H1 (cell line): ENCODE data around the gene NPR1. TPM values are rescaled to one million over a fixed set of nuclear protein-coding genes. Genes with fewer than 3 reads are reported as not detected.

ENCODE experiments used
- CTCF ChIA-PET: fragments of 300-600 bp; sonication (Branson Sonifier 250); formaldehyde crosslinking; loops from one replicate; lab custom pipeline; 2021; ENCODE audit not compliant: partially characterized antibody; lab: Charles Lee
- POLR2A ChIA-PET: fragments of 300-600 bp; sonication (Branson Sonifier 250); formaldehyde crosslinking; loops from one replicate; lab custom pipeline; 2021; ENCODE audit warnings: inconsistent platforms; ENCODE audit not compliant: partially characterized antibody; lab: Charles Lee
- DNase-seq, 2 experiments: peaks; one replicate each; pipeline versions ENCODE4 v3.0.0 to v3.0.0-alpha.2; 2010 to 2022; ENCODE audit warnings: low spot score in 2 of 2, low read depth in 1 of 2, mixed read lengths in 1 of 2
- FAIRE-seq: peaks from 2 replicates; lab custom pipeline; 2011; peaks lifted over from hg19 to GRCh38; lab: Jason Lieb, UNC
- H2AFZ ChIP-seq: 2 replicates; pipeline ENCODE4 v1.8.1; 2012; ENCODE audit warnings: low read length, inconsistent platforms
- H2AK5ac ChIP-seq: 2 replicates; pipeline ENCODE4 v1.6.1; 2013; ENCODE audit warnings: low read depth, low read length
- H2BK120ac ChIP-seq: replicated peaks from 2 replicates; pipeline ENCODE3; 2013; ENCODE audit warnings: low read depth, low read length, inconsistent platforms
- H2BK12ac ChIP-seq: 2 replicates; pipeline ENCODE4 v1.6.1; 2013; ENCODE audit warnings: low read depth, low read length
- H2BK15ac ChIP-seq: 2 replicates; pipeline ENCODE4 v1.6.1; 2013; ENCODE audit warnings: low read length
- H2BK20ac ChIP-seq: 2 replicates; pipeline ENCODE4 v1.6.1; 2013; ENCODE audit warnings: low read length
- H2BK5ac ChIP-seq: 2 replicates; pipeline ENCODE4 v1.6.1; 2013; ENCODE audit warnings: low read depth, low read length
- H3K14ac ChIP-seq: 2 replicates; pipeline ENCODE4 v1.6.1; 2013; ENCODE audit warnings: inconsistent platforms; ENCODE audit not compliant: insufficient read length
- H3K18ac ChIP-seq: 2 replicates; pipeline ENCODE4 v1.6.1; 2013; ENCODE audit warnings: low read length; ENCODE audit errors: extremely low read depth
- H3K23ac ChIP-seq: 2 replicates; pipeline ENCODE4 v1.6.1; 2013; ENCODE audit warnings: inconsistent platforms; ENCODE audit not compliant: insufficient read length
- H3K23me2 ChIP-seq: 2 replicates; pipeline ENCODE4 v1.6.1; 2013; ENCODE audit warnings: low read depth, low read length
- H3K27ac ChIP-seq: 2 replicates; pipeline ENCODE4 v1.6.1; 2011; ENCODE audit warnings: low read depth, low read length, inconsistent platforms
- H3K27me3 ChIP-seq, 4 experiments: replicated peaks in 1 of 4; 1 replicate in 1 of 4; 2 replicates in 3 of 4; pipeline versions ENCODE4 v1.6.1 to v1.8.1; 2011 to 2013; ENCODE audit warnings: low read length in 3 of 4, mild to moderate bottlenecking in 3 of 4, inconsistent platforms in 2 of 4, mixed read lengths in 2 of 4, moderate library complexity in 1 of 4; ENCODE audit not compliant: control insufficient read depth in 3 of 4, insufficient read depth in 3 of 4; ENCODE audit errors: extremely low read depth in 1 of 4
- H3K36me3 ChIP-seq, 4 experiments: 2 replicates each; pipeline versions ENCODE4 v1.6.1 to v1.8.1; 2011 to 2013; ENCODE audit warnings: mild to moderate bottlenecking in 4 of 4, low read length in 3 of 4, moderate library complexity in 2 of 4, control low read depth in 1 of 4, inconsistent platforms in 1 of 4; ENCODE audit not compliant: insufficient read depth in 4 of 4, control insufficient read depth in 2 of 4
- H3K4ac ChIP-seq: replicated peaks from 2 replicates; pipeline ENCODE3; 2013; ENCODE audit warnings: low read length, low read depth, mixed read lengths, inconsistent platforms; ENCODE audit not compliant: insufficient read length
- H3K4me1 ChIP-seq, 4 experiments: replicated peaks in 1 of 4; 1 replicate in 1 of 4; 2 replicates in 3 of 4; pipeline versions ENCODE4 v1.6.1 to v1.8.1; 2011 to 2013; ENCODE audit warnings: low read length in 3 of 4, inconsistent platforms in 2 of 4, mixed read lengths in 1 of 4; ENCODE audit not compliant: insufficient read depth in 4 of 4, control insufficient read depth in 3 of 4
- H3K4me2 ChIP-seq, 2 experiments: 2 replicates each; pipeline versions ENCODE4 v1.6.1 to v1.8.1; 2011 to 2013; ENCODE audit warnings: low read depth in 2 of 2, low read length in 2 of 2, control low read depth in 1 of 2, inconsistent platforms in 1 of 2, mild to moderate bottlenecking in 1 of 2; ENCODE audit not compliant: insufficient read depth in 1 of 2
- H3K4me3 ChIP-seq, 4 experiments: fragments of 200-600, 300-600 bp in 1 of 4; sonication (generic), shearing (Covaris generic), sonication (Bioruptor Twin) in 1 of 4; 2 replicates each; pipeline versions ENCODE4 v1.5.1 to v1.8.1; 2011 to 2016; ENCODE audit warnings: low read length in 4 of 4, low read depth in 3 of 4, control low read depth in 2 of 4, inconsistent platforms in 2 of 4, mild to moderate bottlenecking in 2 of 4, mixed read lengths in 1 of 4, moderate library complexity in 1 of 4; ENCODE audit not compliant: insufficient read depth in 2 of 4; ENCODE audit errors: extremely low read depth in 1 of 4
- H3K56ac ChIP-seq: replicated peaks from 2 replicates; pipeline ENCODE3; 2013; ENCODE audit warnings: low read depth, mild to moderate bottlenecking, mixed read lengths, low read length, inconsistent platforms; ENCODE audit not compliant: insufficient read length
- H3K79me1 ChIP-seq: 2 replicates; pipeline ENCODE4 v1.6.1; 2013; ENCODE audit warnings: low read depth, low read length, control low read depth
- H3K79me2 ChIP-seq, 2 experiments: 2 replicates each; pipeline versions ENCODE4 v1.6.1 to v1.8.1; 2012 to 2013; ENCODE audit warnings: low read length in 2 of 2, mild to moderate bottlenecking in 2 of 2, inconsistent platforms in 1 of 2; ENCODE audit not compliant: insufficient read depth in 2 of 2, control insufficient read depth in 1 of 2
- H3K9ac ChIP-seq, 4 experiments: replicated peaks in 1 of 4; 1 replicate in 1 of 4; 2 replicates in 3 of 4; pipeline versions ENCODE4 v1.6.1 to v1.8.1; 2011 to 2013; ENCODE audit warnings: low read depth in 3 of 4, low read length in 3 of 4, control low read depth in 2 of 4, mild to moderate bottlenecking in 2 of 4, moderate library complexity in 2 of 4, inconsistent platforms in 1 of 4; ENCODE audit errors: extremely low read depth in 1 of 4
- H3K9me3 ChIP-seq, 2 experiments: 2 replicates each; pipeline versions ENCODE4 v1.6.1 to v1.8.1; 2012 to 2013; ENCODE audit warnings: mild to moderate bottlenecking in 2 of 2, moderate library complexity in 2 of 2, control low read depth in 1 of 2, inconsistent platforms in 1 of 2, low read depth in 1 of 2, low read length in 1 of 2, mixed read lengths in 1 of 2; ENCODE audit not compliant: insufficient read depth in 2 of 2
- H4K20me1 ChIP-seq, 2 experiments: replicated peaks in 1 of 2; 2 replicates each; pipeline versions ENCODE3 to v1.8.1; 2011 to 2013; ENCODE audit warnings: inconsistent platforms in 2 of 2, low read length in 2 of 2, mild to moderate bottlenecking in 1 of 2; ENCODE audit not compliant: insufficient read depth in 2 of 2, control insufficient read depth in 1 of 2
- H4K5ac ChIP-seq: 2 replicates; pipeline ENCODE4 v1.6.1; 2013; ENCODE audit warnings: low read length, low read depth, mixed read lengths, inconsistent platforms; ENCODE audit not compliant: insufficient read length
- H4K8ac ChIP-seq: 2 replicates; pipeline ENCODE4 v1.8.0; 2013; ENCODE audit warnings: mild to moderate bottlenecking, moderate library complexity, low read length, inconsistent platforms; ENCODE audit not compliant: insufficient read depth; ENCODE audit errors: extremely low read depth
- H4K91ac ChIP-seq: replicated peaks from 2 replicates; pipeline ENCODE3; 2013; ENCODE audit warnings: low read length, mixed read lengths, inconsistent platforms; ENCODE audit not compliant: insufficient read length
- POLR2AphosphoS5 ChIP-seq: IDR thresholded peaks from 2 replicates; pipeline ENCODE4 v1.6.1; 2011; ENCODE audit warnings: low read depth, low read length
- RAD21 ChIP-seq, 2 experiments: IDR thresholded peaks in 1 of 2; conservative IDR thresholded peaks in 1 of 2; 2 replicates each; pipeline ENCODE4 v1.6.1; 2011; ENCODE audit warnings: low read depth in 2 of 2, low read length in 2 of 2, improper control_type of control experiment in 1 of 2, inconsistent platforms in 1 of 2, mild to moderate bottlenecking in 1 of 2, moderate library complexity in 1 of 2
- WGBS, 2 experiments: shearing (Covaris generic) in 1 of 2; methylation state at CpG; one replicate each; pipeline versions ENCODE4 v1.1.6 to v1.1.7; 2013 to 2015; ENCODE audit warnings: low lambda C conversion rate in 2 of 2, mixed read lengths in 2 of 2, inconsistent platforms in 1 of 2, low coverage in 1 of 2, missing lambda C conversion rate in 1 of 2; ENCODE audit not compliant: insufficient replicate concordance in 2 of 2, insufficient coverage in 1 of 2, insufficient read length in 1 of 2; ENCODE audit errors: extremely low coverage in 1 of 2, missing lambda C conversion rate in 1 of 2; 5-methylcytosine and 5-hydroxymethylcytosine counted together
- polyA plus RNA-seq, 7 experiments: library from polyadenylated mRNA; depleted of rRNA in 3 of 7; stranded (reverse) in 5 of 7; unstranded in 2 of 7; fragments of >200 nt in 5 of 7; fragments of 200-250 nt in 2 of 7; gene quantifications; 1 replicate in 5 of 7; 2 replicates in 1 of 7; 4 replicates in 1 of 7; pipeline versions ENCODE4 v1.2.1 to v1.2.3, GENCODE V29; 2011 to 2013; ENCODE audit warnings: missing spikeins in 2 of 7, mixed read lengths in 2 of 7
- total RNA-seq: library from RNA; stranded (reverse); fragmentation: NEBNext Ultra II Directional; extraction: Animal tissue kit (Norgen Biotek cat#: 25700); gene quantifications from 2 replicates; pipeline ENCODE4 v1.2.1, GENCODE V29; 2021

NPR1 gene
- total and polyA plus RNA-seq, 2 of the 8 experiments (the other 6 are each of a cell fraction or from before 2014, with no cell fraction given), result 11.7 to 13.2 TPM

GRCh38 chr1:153659656-153660055 lies 18.8 kb upstream of the NPR1 start:
- Histone ChIP-seq H3K14ac (no peak overlapping the region), H3K4me1 (peaks cover 0 to 4% (median 2%) of the 10 kb centered on the region in 4 experiments; a peak in 2 of 7 replicates), H3K36me3 (peaks cover 27 to 43% (median 37%) of the 10 kb centered on the region in 4 experiments), H3K27ac (no peak overlapping the region), H3K9ac (no peak overlapping the region; a peak in 1 of 7 replicates), H4K91ac (no peak overlapping the region), H3K23ac (no peak overlapping the region), H2BK12ac (no peak overlapping the region), H4K8ac (no peak overlapping the region), H3K9me3 (no peaks in the 10 kb centered on the region), H2BK120ac (no peak overlapping the region), H3K23me2 (no peaks in the 10 kb centered on the region), H3K56ac (no peak overlapping the region), H3K4ac (no peak overlapping the region), H3K4me3 (peak overlapping the region in 3 of 4 experiments; percentile 71 to 98 (median 94); a peak in 4 of 8 replicates), H3K79me2 (peaks cover 0 to 11% of the 10 kb centered on the region in 2 experiments; a peak in 2 of 4 replicates), H4K20me1 (peaks cover 0 to 8% of the 10 kb centered on the region in 2 experiments), H3K18ac (no peak overlapping the region), H2AFZ (no peak overlapping the region), H2BK15ac (no peak overlapping the region), H3K4me2 (peak overlapping the region; percentile 69 to 91; a peak in 3 of 4 replicates), H2BK5ac (no peak overlapping the region), H3K79me1 (peaks cover 5% of the 10 kb centered on the region; the same call in 1 of the 2 replicates), H2BK20ac (no peak overlapping the region), H4K5ac (no peak overlapping the region), H2AK5ac (no peak overlapping the region), H3K27me3 (no peaks in the 10 kb centered on the region)
- no peak for DNase-seq
- TF ChIP-seq RAD21 (IDR thresholded peaks at IDR 0.05 in 1 of 2, conservative IDR thresholded peaks at IDR 0.05 in 1 of 2; ENCODE audit: low read depth in 2 of 2, low read length in 2 of 2), result no peak
- no peak for TF ChIP-seq POLR2AphosphoS5
- FAIRE-seq, result no peak
- WGBS, 2 experiments, result 87% methylated on average over 9 of the region's 9 CpGs; no CpG with 5 or more reads in 1 of the 2 experiments
- POLR2A ChIA-PET, result interaction anchor here (0.6 to 19.8 kb wide), 15 partner anchors 10 to 1856 kb away, joined by 3 to 343 read pairs (median 4); partner anchors contain the start of genes CHTOP, CREB3L4, ILF2 and RPS27
- CTCF ChIA-PET, result interaction anchor here (0.6 to 1.7 kb wide), 8 partner anchors 10 to 304 kb away, joined by 3 to 6 read pairs (median 4); partner anchors contain the start of genes S100A13 and S100A14
